Endothelial cell of umbilical vein (primary cell): ENCODE measurements around the gene SLC9A9. TPM values are rescaled to one million over a fixed set of nuclear protein-coding genes. Genes with fewer than 3 reads are reported as not detected.

Experiments
- BruUV-seq: library from RNA; stranded (reverse); fragments of 400-500 nt; replicated peaks from 2 replicates; lab custom pipeline; 2021; lab: Mats Ljungman, UMichigan
- CTCF ChIA-PET: fragments of 300-600, 350-600 bp; sonication (Branson Sonifier 250); formaldehyde crosslinking; loops from one replicate; lab custom pipeline; 2021; ENCODE audit warnings: antibody characterized with exemption, inconsistent platforms; lab: Charles Lee
- POLR2A ChIA-PET: fragments of 300-600, 350-600 bp; sonication (Branson Sonifier 250); formaldehyde crosslinking; loops from one replicate; lab custom pipeline; 2021; ENCODE audit warnings: antibody characterized with exemption, inconsistent platforms; lab: Charles Lee
- DNase-seq: peaks from one replicate; pipeline ENCODE4 v3.0.0-alpha.2; 2011; ENCODE audit warnings: low read depth, low spot score
- FAIRE-seq: peaks from 2 replicates; lab custom pipeline; 2011; peaks lifted over from hg19 to GRCh38; lab: Jason Lieb, UNC
- H2AFZ ChIP-seq: 2 replicates; pipeline ENCODE4 v1.6.0; 2012; ENCODE audit warnings: low read depth, low read length, control low read depth, inconsistent platforms
- H3K27ac ChIP-seq: 2 replicates; pipeline ENCODE4 v1.5.1; 2011; ENCODE audit warnings: low read depth, mild to moderate bottlenecking, control low read depth, low read length, moderate library complexity; ENCODE audit not compliant: insufficient read depth
- H3K27me3 ChIP-seq, 2 experiments: 2 replicates each; pipeline versions ENCODE4 v1.6.0 to v1.6.1; 2011; ENCODE audit warnings: low read length in 2 of 2, mixed read lengths in 1 of 2; ENCODE audit not compliant: control insufficient read depth in 2 of 2, insufficient read depth in 2 of 2
- H3K36me3 ChIP-seq, 2 experiments: 2 replicates in 1 of 2; 3 replicates in 1 of 2; pipeline ENCODE4 v1.5.1; 2011; ENCODE audit warnings: low read length in 2 of 2, mild to moderate bottlenecking in 1 of 2, moderate library complexity in 1 of 2; ENCODE audit not compliant: control insufficient read depth in 2 of 2, insufficient read depth in 2 of 2; ENCODE audit errors: extremely low read depth in 1 of 2
- H3K4me1 ChIP-seq: 3 replicates; pipeline ENCODE4 v1.5.1; 2011; ENCODE audit warnings: mild to moderate bottlenecking, low read length; ENCODE audit not compliant: control insufficient read depth, insufficient read depth; ENCODE audit errors: extremely low read depth
- H3K4me2 ChIP-seq: 2 replicates; pipeline ENCODE4 v1.6.1; 2011; ENCODE audit warnings: low read length, control low read depth, mixed read lengths; ENCODE audit not compliant: insufficient read depth
- H3K4me3 ChIP-seq, 3 experiments: fragments of 200-600 bp in 1 of 3; sonication (generic), shearing (Covaris generic) in 1 of 3; replicated peaks in 1 of 3; 2 replicates each; pipeline ENCODE4 v1.5.1; 2011 to 2016; ENCODE audit warnings: control low read depth in 3 of 3, low read length in 3 of 3, mild to moderate bottlenecking in 2 of 3, inconsistent platforms in 1 of 3, low read depth in 1 of 3, moderate library complexity in 1 of 3; ENCODE audit not compliant: insufficient read depth in 1 of 3
- H3K79me2 ChIP-seq: 2 replicates; pipeline ENCODE4 v1.6.0; 2012; ENCODE audit warnings: low read length, inconsistent platforms; ENCODE audit not compliant: control insufficient read depth, insufficient read depth
- H3K9ac ChIP-seq: replicated peaks from 2 replicates; pipeline ENCODE3; 2011; ENCODE audit warnings: low read length, control low read depth; ENCODE audit not compliant: insufficient read depth; ENCODE audit errors: extremely low read depth
- H3K9me1 ChIP-seq: replicated peaks from 3 replicates; pipeline ENCODE4 v1.6.0; 2011; ENCODE audit warnings: mild to moderate bottlenecking, low read length; ENCODE audit not compliant: control insufficient read depth, insufficient read depth; ENCODE audit errors: extremely low read depth
- H3K9me3 ChIP-seq: replicated peaks from 2 replicates; pipeline ENCODE4 v1.5.1; 2012; ENCODE audit warnings: low read length, inconsistent platforms; ENCODE audit not compliant: control insufficient read depth, insufficient read depth
- H4K20me1 ChIP-seq: replicated peaks from 2 replicates; pipeline ENCODE3; 2011; ENCODE audit warnings: mild to moderate bottlenecking, low read length; ENCODE audit not compliant: control insufficient read depth, insufficient read depth; ENCODE audit errors: extremely low read depth
- CTCF ChIP-seq, 2 donors: IDR thresholded peaks; 1 replicate in 1 of 2; 2 replicates in 1 of 2; pipeline ENCODE4 v1.5.1; 2011; ENCODE audit warnings: low read length in 2 of 2, mild to moderate bottlenecking in 2 of 2, moderate library complexity in 2 of 2, control low read depth in 1 of 2, inconsistent platforms in 1 of 2, low read depth in 1 of 2; ENCODE audit not compliant: insufficient read depth in 1 of 2; ENCODE audit errors: extremely low read depth in 1 of 2
- EZH2 ChIP-seq: IDR thresholded peaks from 2 replicates; pipeline ENCODE4 v1.6.1; 2012; ENCODE audit warnings: borderline replicate concordance, low read depth, mild to moderate bottlenecking, moderate library complexity, low read length, inconsistent platforms; ENCODE audit not compliant: severe bottlenecking
- FOS ChIP-seq: IDR thresholded peaks from 2 replicates; pipeline ENCODE4 v1.6.1; 2011; ENCODE audit warnings: mild to moderate bottlenecking, low read length, moderate library complexity, borderline replicate concordance; ENCODE audit not compliant: insufficient read depth
- GATA2 ChIP-seq: IDR thresholded peaks from 2 replicates; pipeline ENCODE4 v1.7.0; 2011; ENCODE audit warnings: low read depth, mild to moderate bottlenecking, moderate library complexity, mixed read lengths, low read length; ENCODE audit not compliant: insufficient read length, insufficient read depth
- JUN ChIP-seq: IDR thresholded peaks from 2 replicates; pipeline ENCODE4 v1.6.1; 2011; ENCODE audit warnings: borderline replicate concordance, low read depth; ENCODE audit not compliant: insufficient read length, insufficient read depth
- MAX ChIP-seq: IDR thresholded peaks from 2 replicates; pipeline ENCODE4 v1.6.1; 2011; ENCODE audit not compliant: insufficient read depth, insufficient read length
- POLR2A ChIP-seq: IDR thresholded peaks from 2 replicates; pipeline ENCODE4 v1.6.1; 2012; ENCODE audit warnings: low read depth, mild to moderate bottlenecking, control low read depth, low read length
- POLR2AphosphoS5 ChIP-seq: IDR thresholded peaks from 2 replicates; pipeline ENCODE4 v1.6.1; 2012; ENCODE audit warnings: low read depth, mild to moderate bottlenecking, control low read depth, low read length, moderate library complexity; ENCODE audit not compliant: insufficient read depth
- dilution Hi-C: fragments of 300-500 bp; cut with MboI; formaldehyde crosslinking; loops from one replicate; pipeline ENCODE4 v1.15.0; 2019; ENCODE audit warnings: low sequenced_read_pairs; ENCODE audit not compliant: extremely low pct_ligation_motif_present
- intact Hi-C: fragments of 100-400 bp; cut with micrococcal nuclease; formaldehyde crosslinking; loops from one replicate; pipeline ENCODE4 v1.10.0; 2022
- polyA plus RNA-seq, 4 experiments: library from polyadenylated mRNA; depleted of rRNA in 3 of 4; stranded (reverse) in 3 of 4; unstranded in 1 of 4; fragments of >200 nt; gene quantifications; 2 replicates each; pipeline versions ENCODE4 v1.2.1 to v1.2.3, GENCODE V29; 2011 to 2012; ENCODE audit warnings: missing spikeins in 1 of 4
- total RNA-seq: library from RNA; stranded (reverse); gene quantifications from 2 replicates; pipeline ENCODE4 v1.2.3, GENCODE V29; 2021

SLC9A9 gene
- total and polyA plus RNA-seq, 2 donors (not counting 3 experiments of a cell fraction or from before 2014, with no cell fraction given), result 1.5 to 1.8 TPM

DNA sequence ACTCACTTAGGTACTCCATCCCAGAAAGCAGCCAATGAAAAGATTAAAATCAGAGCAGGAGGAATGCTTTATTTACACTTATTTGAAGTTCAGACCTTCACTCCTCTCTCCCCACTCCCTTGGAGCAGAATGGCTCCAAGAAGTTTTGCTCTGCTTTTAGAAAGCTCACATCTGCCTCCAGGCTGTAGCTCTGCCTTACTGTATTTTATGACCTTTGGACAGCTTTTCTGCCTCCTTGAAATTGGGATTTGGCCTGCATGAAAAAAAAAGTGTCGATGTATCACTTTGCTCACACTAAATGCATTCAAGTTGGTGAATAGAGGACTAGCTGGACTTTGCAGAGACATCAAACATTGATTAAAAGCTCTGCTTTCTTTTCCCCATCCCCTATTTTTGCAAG, 95.3 kb downstream of the SLC9A9 start:
- dilution Hi-C loops, result no loop called here
- intact Hi-C loops, result no loop called here

More for the DNA sequence above, 95.3 kb downstream of the SLC9A9 start:
- H3K9me1 ChIP-seq, result no peaks in the 10 kb centered on the region
- H3K79me2 ChIP-seq, result no peaks in the 10 kb centered on the region
- POLR2A ChIA-PET, result no interaction called here
- no peaks in the 10 kb centered on the region for H3K4me1 ChIP-seq
- no peaks in the 10 kb centered on the region for H4K20me1 ChIP-seq
- H3K27ac ChIP-seq, result no peak overlapping the region
- H3K4me3 ChIP-seq, result no peak overlapping the region
- no peak for DNase-seq
- no peak overlapping the region for H3K4me2 ChIP-seq
- H3K36me3 ChIP-seq, result no peaks in the 10 kb centered on the region
- H3K9ac ChIP-seq, result no peak overlapping the region
- CTCF ChIA-PET, result interaction anchor here (1.1 to 1.5 kb wide), 3 partner anchors 10 to 78 kb away, joined by 4 to 6 read pairs (median 4); no protein-coding TSS in a partner anchor
- no peak for FAIRE-seq
- peaks cover 0 to 3% of the 10 kb centered on the region in 2 experiments for H3K27me3 ChIP-seq
- H3K9me3 ChIP-seq, result no peaks in the 10 kb centered on the region
- no peak overlapping the region for H2AFZ ChIP-seq
- no TSS peak for BruUV-seq
- TF ChIP-seq POLR2AphosphoS5, result no peak
- TF ChIP-seq GATA2, result no peak
- no peak for TF ChIP-seq CTCF (IDR thresholded peaks at IDR 0.05; ENCODE audit: extremely low read depth in 1 of 2, insufficient read depth in 1 of 2, low read depth in 1 of 2, low read length in 2 of 2)
- no peak for TF ChIP-seq JUN
- TF ChIP-seq EZH2, result no peak
- no peak for TF ChIP-seq POLR2A
- no peak for TF ChIP-seq MAX
- no peak for TF ChIP-seq FOS
